H1 (cell line): ENCODE results near the gene ABCC6. TPM values are rescaled to one million over a fixed set of nuclear protein-coding genes. Genes with fewer than 3 reads are reported as not detected.

ENCODE experiments used
- CTCF ChIA-PET: fragments of 300-600 bp; sonication (Branson Sonifier 250); formaldehyde crosslinking; loops from one replicate; lab custom pipeline; 2021; ENCODE audit not compliant: partially characterized antibody; lab: Charles Lee
- POLR2A ChIA-PET: fragments of 300-600 bp; sonication (Branson Sonifier 250); formaldehyde crosslinking; loops from one replicate; lab custom pipeline; 2021; ENCODE audit warnings: inconsistent platforms; ENCODE audit not compliant: partially characterized antibody; lab: Charles Lee
- DNase-seq, 2 experiments: peaks; one replicate each; pipeline versions ENCODE4 v3.0.0 to v3.0.0-alpha.2; 2010 to 2022; ENCODE audit warnings: low spot score in 2 of 2, low read depth in 1 of 2, mixed read lengths in 1 of 2
- FAIRE-seq: peaks from 2 replicates; lab custom pipeline; 2011; peaks lifted over from hg19 to GRCh38; lab: Jason Lieb, UNC
- H2AFZ ChIP-seq: 2 replicates; pipeline ENCODE4 v1.8.1; 2012; ENCODE audit warnings: low read length, inconsistent platforms
- H2AK5ac ChIP-seq: 2 replicates; pipeline ENCODE4 v1.6.1; 2013; ENCODE audit warnings: low read depth, low read length
- H2BK120ac ChIP-seq: replicated peaks from 2 replicates; pipeline ENCODE3; 2013; ENCODE audit warnings: low read depth, low read length, inconsistent platforms
- H2BK12ac ChIP-seq: 2 replicates; pipeline ENCODE4 v1.6.1; 2013; ENCODE audit warnings: low read depth, low read length
- H2BK15ac ChIP-seq: 2 replicates; pipeline ENCODE4 v1.6.1; 2013; ENCODE audit warnings: low read length
- H2BK20ac ChIP-seq: 2 replicates; pipeline ENCODE4 v1.6.1; 2013; ENCODE audit warnings: low read length
- H2BK5ac ChIP-seq: 2 replicates; pipeline ENCODE4 v1.6.1; 2013; ENCODE audit warnings: low read depth, low read length
- H3K14ac ChIP-seq: 2 replicates; pipeline ENCODE4 v1.6.1; 2013; ENCODE audit warnings: inconsistent platforms; ENCODE audit not compliant: insufficient read length
- H3K18ac ChIP-seq: 2 replicates; pipeline ENCODE4 v1.6.1; 2013; ENCODE audit warnings: low read length; ENCODE audit errors: extremely low read depth
- H3K23ac ChIP-seq: 2 replicates; pipeline ENCODE4 v1.6.1; 2013; ENCODE audit warnings: inconsistent platforms; ENCODE audit not compliant: insufficient read length
- H3K23me2 ChIP-seq: 2 replicates; pipeline ENCODE4 v1.6.1; 2013; ENCODE audit warnings: low read depth, low read length
- H3K27ac ChIP-seq: 2 replicates; pipeline ENCODE4 v1.6.1; 2011; ENCODE audit warnings: low read depth, low read length, inconsistent platforms
- H3K27me3 ChIP-seq, 4 experiments: replicated peaks in 1 of 4; 1 replicate in 1 of 4; 2 replicates in 3 of 4; pipeline versions ENCODE4 v1.6.1 to v1.8.1; 2011 to 2013; ENCODE audit warnings: low read length in 3 of 4, mild to moderate bottlenecking in 3 of 4, inconsistent platforms in 2 of 4, mixed read lengths in 2 of 4, moderate library complexity in 1 of 4; ENCODE audit not compliant: control insufficient read depth in 3 of 4, insufficient read depth in 3 of 4; ENCODE audit errors: extremely low read depth in 1 of 4
- H3K36me3 ChIP-seq, 4 experiments: 2 replicates each; pipeline versions ENCODE4 v1.6.1 to v1.8.1; 2011 to 2013; ENCODE audit warnings: mild to moderate bottlenecking in 4 of 4, low read length in 3 of 4, moderate library complexity in 2 of 4, control low read depth in 1 of 4, inconsistent platforms in 1 of 4; ENCODE audit not compliant: insufficient read depth in 4 of 4, control insufficient read depth in 2 of 4
- H3K4ac ChIP-seq: replicated peaks from 2 replicates; pipeline ENCODE3; 2013; ENCODE audit warnings: low read length, low read depth, mixed read lengths, inconsistent platforms; ENCODE audit not compliant: insufficient read length
- H3K4me1 ChIP-seq, 4 experiments: replicated peaks in 1 of 4; 1 replicate in 1 of 4; 2 replicates in 3 of 4; pipeline versions ENCODE4 v1.6.1 to v1.8.1; 2011 to 2013; ENCODE audit warnings: low read length in 3 of 4, inconsistent platforms in 2 of 4, mixed read lengths in 1 of 4; ENCODE audit not compliant: insufficient read depth in 4 of 4, control insufficient read depth in 3 of 4
- H3K4me2 ChIP-seq, 2 experiments: 2 replicates each; pipeline versions ENCODE4 v1.6.1 to v1.8.1; 2011 to 2013; ENCODE audit warnings: low read depth in 2 of 2, low read length in 2 of 2, control low read depth in 1 of 2, inconsistent platforms in 1 of 2, mild to moderate bottlenecking in 1 of 2; ENCODE audit not compliant: insufficient read depth in 1 of 2
- H3K4me3 ChIP-seq, 4 experiments: fragments of 200-600, 300-600 bp in 1 of 4; sonication (generic), shearing (Covaris generic), sonication (Bioruptor Twin) in 1 of 4; 2 replicates each; pipeline versions ENCODE4 v1.5.1 to v1.8.1; 2011 to 2016; ENCODE audit warnings: low read length in 4 of 4, low read depth in 3 of 4, control low read depth in 2 of 4, inconsistent platforms in 2 of 4, mild to moderate bottlenecking in 2 of 4, mixed read lengths in 1 of 4, moderate library complexity in 1 of 4; ENCODE audit not compliant: insufficient read depth in 2 of 4; ENCODE audit errors: extremely low read depth in 1 of 4
- H3K56ac ChIP-seq: replicated peaks from 2 replicates; pipeline ENCODE3; 2013; ENCODE audit warnings: low read depth, mild to moderate bottlenecking, mixed read lengths, low read length, inconsistent platforms; ENCODE audit not compliant: insufficient read length
- H3K79me1 ChIP-seq: 2 replicates; pipeline ENCODE4 v1.6.1; 2013; ENCODE audit warnings: low read depth, low read length, control low read depth
- H3K79me2 ChIP-seq, 2 experiments: 2 replicates each; pipeline versions ENCODE4 v1.6.1 to v1.8.1; 2012 to 2013; ENCODE audit warnings: low read length in 2 of 2, mild to moderate bottlenecking in 2 of 2, inconsistent platforms in 1 of 2; ENCODE audit not compliant: insufficient read depth in 2 of 2, control insufficient read depth in 1 of 2
- H3K9ac ChIP-seq, 4 experiments: replicated peaks in 1 of 4; 1 replicate in 1 of 4; 2 replicates in 3 of 4; pipeline versions ENCODE4 v1.6.1 to v1.8.1; 2011 to 2013; ENCODE audit warnings: low read depth in 3 of 4, low read length in 3 of 4, control low read depth in 2 of 4, mild to moderate bottlenecking in 2 of 4, moderate library complexity in 2 of 4, inconsistent platforms in 1 of 4; ENCODE audit errors: extremely low read depth in 1 of 4
- H3K9me3 ChIP-seq, 2 experiments: 2 replicates each; pipeline versions ENCODE4 v1.6.1 to v1.8.1; 2012 to 2013; ENCODE audit warnings: mild to moderate bottlenecking in 2 of 2, moderate library complexity in 2 of 2, control low read depth in 1 of 2, inconsistent platforms in 1 of 2, low read depth in 1 of 2, low read length in 1 of 2, mixed read lengths in 1 of 2; ENCODE audit not compliant: insufficient read depth in 2 of 2
- H4K20me1 ChIP-seq, 2 experiments: replicated peaks in 1 of 2; 2 replicates each; pipeline versions ENCODE3 to v1.8.1; 2011 to 2013; ENCODE audit warnings: inconsistent platforms in 2 of 2, low read length in 2 of 2, mild to moderate bottlenecking in 1 of 2; ENCODE audit not compliant: insufficient read depth in 2 of 2, control insufficient read depth in 1 of 2
- H4K5ac ChIP-seq: 2 replicates; pipeline ENCODE4 v1.6.1; 2013; ENCODE audit warnings: low read length, low read depth, mixed read lengths, inconsistent platforms; ENCODE audit not compliant: insufficient read length
- H4K8ac ChIP-seq: 2 replicates; pipeline ENCODE4 v1.8.0; 2013; ENCODE audit warnings: mild to moderate bottlenecking, moderate library complexity, low read length, inconsistent platforms; ENCODE audit not compliant: insufficient read depth; ENCODE audit errors: extremely low read depth
- H4K91ac ChIP-seq: replicated peaks from 2 replicates; pipeline ENCODE3; 2013; ENCODE audit warnings: low read length, mixed read lengths, inconsistent platforms; ENCODE audit not compliant: insufficient read length
- CTBP2 ChIP-seq: IDR thresholded peaks from 2 replicates; pipeline ENCODE4 v1.7.0; 2011; ENCODE audit warnings: borderline replicate concordance, mild to moderate bottlenecking, moderate library complexity, mixed read lengths, low read length; ENCODE audit not compliant: insufficient read depth, insufficient read length
- GTF2F1 ChIP-seq: IDR thresholded peaks from 2 replicates; pipeline ENCODE4 v1.6.1; 2012; ENCODE audit warnings: low read depth, low read length, improper control_type of control experiment, borderline replicate concordance
- KDM1A ChIP-seq: fragments of 200-600, 300-600 bp; sonication (generic); IDR thresholded peaks from 2 replicates; pipeline ENCODE4 v1.7.1; 2016; ENCODE audit warnings: mild to moderate bottlenecking, low read length, borderline replicate concordance
- KDM4A ChIP-seq: IDR thresholded peaks from one replicate; pipeline ENCODE4 v1.7.1; 2012; ENCODE audit warnings: low read depth, mild to moderate bottlenecking, moderate library complexity, low read length, inconsistent platforms; ENCODE audit not compliant: severe bottlenecking
- SRF ChIP-seq: IDR thresholded peaks from 2 replicates; pipeline ENCODE4 v1.6.1; 2011; ENCODE audit warnings: mild to moderate bottlenecking, low read depth, low read length, moderate library complexity
- TCF12 ChIP-seq: IDR thresholded peaks from 2 replicates; pipeline ENCODE4 v1.6.1; 2011; ENCODE audit warnings: low read depth, mild to moderate bottlenecking, low read length
- TEAD4 ChIP-seq: IDR thresholded peaks from 2 replicates; pipeline ENCODE4 v1.6.1; 2012; ENCODE audit warnings: low read depth, low read length, inconsistent platforms, mixed read lengths
- WGBS, 2 experiments: shearing (Covaris generic) in 1 of 2; methylation state at CpG; one replicate each; pipeline versions ENCODE4 v1.1.6 to v1.1.7; 2013 to 2015; ENCODE audit warnings: low lambda C conversion rate in 2 of 2, mixed read lengths in 2 of 2, inconsistent platforms in 1 of 2, low coverage in 1 of 2, missing lambda C conversion rate in 1 of 2; ENCODE audit not compliant: insufficient replicate concordance in 2 of 2, insufficient coverage in 1 of 2, insufficient read length in 1 of 2; ENCODE audit errors: extremely low coverage in 1 of 2, missing lambda C conversion rate in 1 of 2; 5-methylcytosine and 5-hydroxymethylcytosine counted together
- polyA plus RNA-seq, 7 experiments: library from polyadenylated mRNA; depleted of rRNA in 3 of 7; stranded (reverse) in 5 of 7; unstranded in 2 of 7; fragments of >200 nt in 5 of 7; fragments of 200-250 nt in 2 of 7; gene quantifications; 1 replicate in 5 of 7; 2 replicates in 1 of 7; 4 replicates in 1 of 7; pipeline versions ENCODE4 v1.2.1 to v1.2.3, GENCODE V29; 2011 to 2013; ENCODE audit warnings: missing spikeins in 2 of 7, mixed read lengths in 2 of 7
- total RNA-seq: library from RNA; stranded (reverse); fragmentation: NEBNext Ultra II Directional; extraction: Animal tissue kit (Norgen Biotek cat#: 25700); gene quantifications from 2 replicates; pipeline ENCODE4 v1.2.1, GENCODE V29; 2021
- TF ChIP-seq, protein P1 (sequence below), 3 experiments: IDR thresholded peaks; 1 replicate in 2 of 3; 2 replicates in 1 of 3; pipeline versions ENCODE4 v1.5.1 to v1.6.1; 2011; ENCODE audit warnings: low read length in 3 of 3, mild to moderate bottlenecking in 3 of 3, inconsistent platforms in 2 of 3, low read depth in 1 of 3, moderate library complexity in 1 of 3; ENCODE audit not compliant: insufficient read depth in 1 of 3; ENCODE audit errors: control extremely low read depth in 1 of 3

The ABCC6 gene
- total and polyA plus RNA-seq, 2 of the 8 experiments (the other 6 are each of a cell fraction or from before 2014, with no cell fraction given), result 1.6 to 1.8 TPM

GRCh38 chr16:16147316-16147999, 75.8 kb downstream of the ABCC6 start:
- no peak overlapping the region for H3K27ac ChIP-seq
- 92% methylated on average over 17 of the region's 17 CpGs; no CpG with 5 or more reads in 1 of the 2 experiments for WGBS, 2 experiments
- H3K79me1 ChIP-seq, result no peaks in the 10 kb centered on the region; the same call in 1 of the 2 replicates
- H3K4me1 ChIP-seq, result peaks cover 0 to 4% (median under 1%) of the 10 kb centered on the region in 4 experiments; a peak in 1 of 7 replicates
- no peak overlapping the region for H2BK15ac ChIP-seq
- TF ChIP-seq KDM4A (no peak), CTBP2 (no peak), SRF (no peak), TEAD4 (no peak), TCF12 (no peak), KDM1A (no peak), GTF2F1 (no peak)
- TF ChIP-seq, protein P1, sequence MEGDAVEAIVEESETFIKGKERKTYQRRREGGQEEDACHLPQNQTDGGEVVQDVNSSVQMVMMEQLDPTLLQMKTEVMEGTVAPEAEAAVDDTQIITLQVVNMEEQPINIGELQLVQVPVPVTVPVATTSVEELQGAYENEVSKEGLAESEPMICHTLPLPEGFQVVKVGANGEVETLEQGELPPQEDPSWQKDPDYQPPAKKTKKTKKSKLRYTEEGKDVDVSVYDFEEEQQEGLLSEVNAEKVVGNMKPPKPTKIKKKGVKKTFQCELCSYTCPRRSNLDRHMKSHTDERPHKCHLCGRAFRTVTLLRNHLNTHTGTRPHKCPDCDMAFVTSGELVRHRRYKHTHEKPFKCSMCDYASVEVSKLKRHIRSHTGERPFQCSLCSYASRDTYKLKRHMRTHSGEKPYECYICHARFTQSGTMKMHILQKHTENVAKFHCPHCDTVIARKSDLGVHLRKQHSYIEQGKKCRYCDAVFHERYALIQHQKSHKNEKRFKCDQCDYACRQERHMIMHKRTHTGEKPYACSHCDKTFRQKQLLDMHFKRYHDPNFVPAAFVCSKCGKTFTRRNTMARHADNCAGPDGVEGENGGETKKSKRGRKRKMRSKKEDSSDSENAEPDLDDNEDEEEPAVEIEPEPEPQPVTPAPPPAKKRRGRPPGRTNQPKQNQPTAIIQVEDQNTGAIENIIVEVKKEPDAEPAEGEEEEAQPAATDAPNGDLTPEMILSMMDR (IDR thresholded peaks at IDR 0.05; ENCODE audit: control extremely low read depth in 1 of 3, insufficient read depth in 1 of 3, low read depth in 1 of 3, low read length in 3 of 3), result no peak
- no peaks in the 10 kb centered on the region for H3K23me2 ChIP-seq
- H3K14ac ChIP-seq, result no peak overlapping the region
- no peaks in the 10 kb centered on the region for H3K9me3 ChIP-seq
- no peak overlapping the region for H3K23ac ChIP-seq
- no peak overlapping the region for H2BK20ac ChIP-seq
- no peak overlapping the region for H3K56ac ChIP-seq
- ChIA-PET CTCF (interaction anchor here (1.2 kb wide), 1 partner anchor 35 kb away, joined by 3 read pairs; no protein-coding TSS in a partner anchor), POLR2A (no interaction called here)
- no peak overlapping the region for H3K18ac ChIP-seq
- H2BK12ac ChIP-seq, result no peak overlapping the region; the same call in 1 of the 2 replicates
- no peak overlapping the region for H3K4ac ChIP-seq
- no peak overlapping the region for H3K4me3 ChIP-seq
- H2AFZ ChIP-seq, result no peak overlapping the region
- no peak overlapping the region for H4K5ac ChIP-seq
- no peaks in the 10 kb centered on the region for H3K27me3 ChIP-seq
- no peak overlapping the region; the same call in 1 of the 2 replicates for H2AK5ac ChIP-seq
- peaks cover 3% of the 10 kb centered on the region in 2 experiments for H4K20me1 ChIP-seq
- no peak overlapping the region for H2BK120ac ChIP-seq
- no peak overlapping the region for H3K4me2 ChIP-seq
- H2BK5ac ChIP-seq, result no peak overlapping the region
- no peak for DNase-seq
- H4K8ac ChIP-seq, result no peak overlapping the region
- no peak for FAIRE-seq
- H3K36me3 ChIP-seq, result peaks cover 0 to 7% (median 4%) of the 10 kb centered on the region in 4 experiments; a peak in 4 of 8 replicates
- no peak overlapping the region for H4K91ac ChIP-seq
- no peaks in the 10 kb centered on the region for H3K79me2 ChIP-seq
- no peak overlapping the region for H3K9ac ChIP-seq
